Measurements from ENCODE around the gene PREB.

The PREB gene

DNA sequence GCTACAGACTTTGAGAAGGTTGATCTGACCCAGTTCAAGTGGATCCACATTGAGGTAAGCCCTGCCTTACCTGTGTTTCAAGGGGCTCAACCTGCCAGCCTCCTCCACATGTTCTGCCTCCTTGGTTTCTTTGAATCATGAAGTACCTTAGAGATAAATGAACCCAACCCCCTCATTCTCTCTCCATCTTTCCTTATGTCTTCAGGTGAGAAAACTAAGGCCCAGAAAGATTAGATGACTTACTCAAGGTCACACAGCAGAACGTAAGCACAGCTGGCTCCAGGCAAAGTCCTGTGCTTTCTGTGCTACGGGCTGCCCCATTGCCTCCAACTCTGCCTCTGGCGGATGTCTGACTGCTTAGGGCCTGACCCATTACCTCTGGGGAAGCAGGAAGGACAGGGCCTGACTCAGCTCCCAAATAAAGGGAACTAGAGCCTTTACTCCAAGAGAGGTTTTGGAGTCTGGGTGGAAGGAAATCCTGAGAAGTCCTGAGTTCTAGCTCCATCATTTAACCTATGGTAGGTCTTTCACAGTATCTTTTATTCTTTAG, 37.6 kb downstream of the PREB start:
- DNase-seq (ENCODE audit: low spot score) = no peak

- peak; percentile 77 for DNase-seq (ENCODE audit: low spot score)
These were observed 38.4 kb downstream of the PREB start for GRCh38 chr2:27095745-27096651.

DNA sequence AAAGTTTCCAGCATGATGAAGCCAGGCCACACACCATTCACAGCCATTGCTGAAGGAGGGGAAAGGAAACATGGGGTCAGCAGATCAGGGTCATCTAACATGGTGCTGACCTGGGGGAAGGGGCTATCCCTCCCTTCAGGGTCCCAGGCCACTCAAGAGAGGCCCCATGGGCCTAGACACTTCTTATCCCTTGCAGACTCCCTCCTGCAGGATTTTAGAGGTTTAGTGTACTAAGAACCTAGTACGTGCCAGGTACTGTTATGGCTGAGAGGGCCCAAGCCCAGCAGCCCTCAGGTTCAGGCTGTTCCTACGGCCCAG, 39.0 kb downstream of the PREB start:
- no peak for DNase-seq (ENCODE audit: low spot score)

GRCh38 chr2:27094353-27094984, 40.0 kb downstream of the PREB start:
- DNase-seq (ENCODE audit: low spot score) = no peak

DNA sequence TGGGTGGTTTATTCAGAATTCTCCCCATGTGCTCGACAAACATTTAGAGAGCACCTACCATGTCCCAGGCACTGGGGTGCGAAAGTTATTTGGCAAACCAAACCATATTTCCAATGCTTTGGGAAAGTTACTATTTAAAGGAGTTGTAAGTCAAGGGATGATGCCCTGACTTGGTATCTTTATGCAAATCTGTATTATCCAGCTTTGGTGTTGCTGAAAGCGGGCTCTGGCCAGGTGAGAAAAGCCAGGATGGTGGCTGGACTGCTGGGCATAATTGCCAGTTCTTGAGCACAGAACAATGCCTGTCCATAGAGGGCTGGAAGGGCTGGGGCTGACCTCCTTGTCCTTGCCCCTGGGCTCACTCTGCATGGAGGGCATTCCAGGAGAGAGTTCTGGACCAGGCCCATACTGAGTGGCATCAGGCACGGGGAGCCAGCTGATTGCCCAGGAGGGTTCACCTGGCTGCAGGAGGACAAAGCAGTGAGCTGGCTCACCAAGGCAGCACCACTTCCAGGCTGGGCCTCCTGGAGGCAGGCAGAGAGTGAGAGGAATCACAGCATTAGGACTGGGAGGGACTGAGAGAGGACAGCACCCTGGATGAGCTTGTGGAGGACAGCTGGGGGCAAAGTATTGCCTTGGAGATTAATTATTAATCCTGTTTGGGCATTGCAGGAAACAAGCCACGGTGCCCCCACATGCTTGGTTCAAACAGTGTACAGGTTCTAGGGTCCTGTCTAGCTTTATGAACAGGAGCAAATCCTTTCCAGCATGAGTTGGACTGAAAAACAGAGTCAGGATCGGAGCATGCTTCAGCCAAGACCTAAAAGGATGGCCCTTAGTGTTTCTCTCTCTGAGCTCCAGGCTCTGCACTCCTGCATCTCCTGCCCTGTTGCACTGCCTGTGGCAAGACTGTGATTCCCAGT, 40.7 kb downstream of the PREB start:
- no peak for DNase-seq (ENCODE audit: low spot score)

DNA sequence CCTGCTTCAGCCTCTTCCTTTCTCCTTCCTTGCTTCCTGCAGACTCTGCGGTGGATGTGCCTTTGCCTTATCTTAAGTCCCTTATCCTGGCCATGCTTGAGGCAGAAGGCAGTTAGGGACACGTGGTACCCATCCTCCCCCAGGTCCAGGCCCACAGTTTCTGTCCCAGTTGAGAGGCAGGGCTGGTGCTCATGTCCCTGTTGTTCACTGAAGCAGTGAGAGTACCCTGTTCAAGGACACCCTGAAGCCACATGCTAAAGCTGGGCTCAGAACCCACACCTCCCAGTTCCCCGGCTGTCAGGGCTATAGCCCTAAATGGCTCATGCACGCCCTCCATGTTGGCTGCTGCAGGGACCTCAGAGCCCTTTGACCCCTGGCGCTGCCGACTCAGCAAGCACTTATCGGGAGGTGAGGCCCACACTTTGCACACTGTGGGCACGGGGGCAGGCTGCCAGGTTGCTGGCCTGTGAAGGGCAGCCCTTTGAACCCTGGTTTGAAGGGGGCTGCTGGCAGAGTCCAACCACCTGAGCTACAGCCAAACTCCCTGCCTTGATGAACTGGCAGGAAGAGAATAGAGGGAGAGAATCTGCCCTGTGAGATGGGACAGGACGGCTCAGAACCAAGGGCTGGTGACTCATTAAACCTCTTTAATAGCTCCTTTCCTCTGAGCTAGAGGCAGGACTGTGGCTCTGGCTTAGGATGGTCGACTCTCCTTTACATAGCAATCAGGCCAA, 41.6 kb downstream of the PREB start:
- DNase-seq (ENCODE audit: low spot score) = no peak

- DNase-seq (ENCODE audit: low spot score) = no peak
These were observed 42.4 kb downstream of the PREB start for GRCh38 chr2:27091746-27092695.

- DNase-seq (ENCODE audit: low spot score) = no peak
These were observed 45.1 kb downstream of the PREB start for GRCh38 chr2:27089111-27089954.

GRCh38 chr2:27088634-27089033, 45.8 kb downstream of the PREB start:
- no peak for DNase-seq (ENCODE audit: low spot score)

DNA sequence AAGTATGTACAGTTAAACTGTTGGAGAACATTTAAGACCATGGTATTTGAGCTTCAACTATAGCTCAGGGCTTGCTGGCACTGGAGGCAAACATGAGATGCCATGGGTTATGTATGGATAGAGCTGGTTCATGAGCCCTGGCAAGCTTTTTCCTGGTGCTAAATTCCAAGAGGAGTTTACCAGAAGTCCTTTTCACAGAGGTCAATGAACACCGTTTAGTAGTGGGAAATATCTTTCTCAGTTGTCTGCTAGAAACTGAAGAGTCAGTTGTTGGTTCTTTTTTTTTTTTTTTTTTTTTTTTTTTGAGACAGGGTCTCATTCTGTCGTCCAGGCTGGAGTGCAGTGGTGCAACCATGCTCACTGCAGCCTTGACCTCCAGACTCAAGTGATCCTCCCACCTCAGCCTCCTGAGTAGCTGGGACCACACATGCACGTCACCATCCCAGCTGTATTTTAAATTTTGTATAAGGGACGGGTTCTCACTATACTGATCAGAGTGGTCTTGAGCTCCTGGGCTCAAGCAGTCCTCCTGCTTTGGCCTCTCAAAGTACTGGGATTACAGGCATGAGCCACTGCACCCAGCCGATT, 46.5 kb downstream of the PREB start:
- DNase-seq (ENCODE audit: low spot score) = no peak

DNA sequence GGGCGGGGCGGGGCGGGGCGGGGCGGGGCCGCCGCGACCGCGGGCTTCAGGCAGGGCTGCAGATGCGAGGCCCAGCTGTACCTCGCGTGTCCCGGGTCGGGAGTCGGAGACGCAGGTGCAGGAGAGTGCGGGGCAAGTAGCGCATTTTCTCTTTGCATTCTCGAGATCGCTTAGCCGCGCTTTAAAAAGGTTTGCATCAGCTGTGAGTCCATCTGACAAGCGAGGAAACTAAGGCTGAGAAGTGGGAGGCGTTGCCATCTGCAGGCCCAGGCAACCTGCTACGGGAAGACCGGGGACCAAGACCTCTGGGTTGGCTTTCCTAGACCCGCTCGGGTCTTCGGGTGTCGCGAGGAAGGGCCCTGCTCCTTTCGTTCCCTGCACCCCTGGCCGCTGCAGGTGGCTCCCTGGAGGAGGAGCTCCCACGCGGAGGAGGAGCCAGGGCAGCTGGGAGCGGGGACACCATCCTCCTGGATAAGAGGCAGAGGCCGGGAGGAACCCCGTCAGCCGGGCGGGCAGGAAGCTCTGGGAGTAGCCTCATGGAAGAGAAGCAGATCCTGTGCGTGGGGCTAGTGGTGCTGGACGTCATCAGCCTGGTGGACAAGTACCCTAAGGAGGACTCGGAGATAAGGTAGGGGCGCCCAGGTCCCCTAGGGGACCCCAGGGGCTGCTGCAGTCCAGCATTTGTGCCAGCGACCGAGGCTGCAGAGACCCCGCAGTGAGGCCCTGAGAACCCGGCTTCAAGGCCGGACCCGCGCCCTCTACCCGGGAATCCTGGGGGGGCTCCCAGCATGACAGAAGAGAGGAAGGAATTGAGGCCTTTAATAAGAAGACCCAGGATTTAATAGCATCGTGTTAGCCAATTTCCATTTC, 47.5 kb downstream of the PREB start, which contains the start of gene KHK:
TSS of gene KHK (plus strand) at position 49 of the 870 bp plus-strand sequence. CDS start at position 537, 488 bp downstream.
- peak; percentile 72 for DNase-seq (ENCODE audit: low spot score)

- peak; percentile 88 for DNase-seq (ENCODE audit: low spot score)
These were observed 48.2 kb downstream of the PREB start for GRCh38 chr2:27086090-27086723.

GRCh38 chr2:27085673-27086089, 48.8 kb downstream of the PREB start:
- no peak for DNase-seq (ENCODE audit: low spot score)

GRCh38 chr2:27085062-27085672, 49.3 kb downstream of the PREB start:
- no peak for DNase-seq (ENCODE audit: low spot score)

- DNase-seq (ENCODE audit: low spot score) = no peak
These were observed 50.0 kb downstream of the PREB start for GRCh38 chr2:27084297-27085061.
